ENCODE measurements around the gene SHROOM3.
"Not testable (repeated sequence)": the region's sequence is repeated elsewhere in the genome, so short reads cannot be mapped to it uniquely, and the experiment has no call there.

SHROOM3 gene

GRCh38 chr4:76434901-76435527, at the start of gene SHROOM3:
Gene SHROOM3 (plus strand): TSS chr4:76435229. CDS start chr4:76436053, 824 bp downstream.
- DNase-seq (ENCODE audit: extremely low spot score, insufficient read length, low read depth) (no peak), FAIRE-seq (peak; percentile 62)

GRCh38 chr4:76385974-76386373, 49.1 kb upstream of the SHROOM3 start:
- FAIRE-seq = no peak
- DNase-seq (ENCODE audit: extremely low spot score, insufficient read length, low read depth) = no peak

DNA sequence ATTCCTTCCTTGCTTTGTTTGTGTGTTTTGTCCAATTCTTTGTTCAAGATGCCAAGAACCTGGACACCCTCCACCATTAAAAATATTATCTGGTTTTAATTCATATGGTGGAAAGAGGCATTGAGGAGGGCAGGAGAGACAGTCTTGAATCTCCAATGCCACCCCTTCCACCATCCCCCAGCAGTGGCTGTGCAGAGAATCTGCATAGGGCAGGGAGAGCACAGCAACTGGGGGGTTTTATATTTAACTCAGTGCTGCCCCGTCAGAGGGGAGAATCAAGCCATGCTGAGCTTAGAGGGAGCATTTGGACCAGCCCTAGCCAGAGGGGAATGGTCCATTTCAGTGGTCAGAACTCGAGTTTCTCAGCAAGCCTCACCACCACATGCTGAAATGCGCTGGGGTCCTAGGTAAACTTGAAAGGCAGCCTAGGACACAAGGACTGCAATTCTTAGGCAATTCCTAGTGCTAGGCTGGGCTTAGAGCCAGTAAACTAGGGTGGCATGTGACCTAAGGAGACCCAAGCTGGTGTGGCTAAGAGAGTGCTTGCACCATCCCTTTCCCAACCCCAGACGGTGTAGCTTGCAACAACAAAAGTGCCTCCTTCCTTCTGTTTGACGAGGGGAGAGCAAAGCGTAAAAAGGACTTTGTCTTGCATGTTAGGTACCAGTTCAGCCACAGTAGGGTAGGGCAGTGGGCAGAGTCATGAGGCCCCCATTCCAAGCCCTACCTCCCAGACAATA, 48.3 kb upstream of the SHROOM3 start:
- DNase-seq (ENCODE audit: extremely low spot score, insufficient read length, low read depth) (no peak), FAIRE-seq (no peak)

- FAIRE-seq (no peak), DNase-seq (ENCODE audit: extremely low spot score, insufficient read length, low read depth) (no peak)
Observed at GRCh38 chr4:76388160-76388908, 46.7 kb upstream of the SHROOM3 start.

GRCh38 chr4:76401654-76402053, 33.4 kb upstream of the SHROOM3 start:
- FAIRE-seq (no peak), DNase-seq (ENCODE audit: extremely low spot score, insufficient read length, low read depth) (no peak)

DNA sequence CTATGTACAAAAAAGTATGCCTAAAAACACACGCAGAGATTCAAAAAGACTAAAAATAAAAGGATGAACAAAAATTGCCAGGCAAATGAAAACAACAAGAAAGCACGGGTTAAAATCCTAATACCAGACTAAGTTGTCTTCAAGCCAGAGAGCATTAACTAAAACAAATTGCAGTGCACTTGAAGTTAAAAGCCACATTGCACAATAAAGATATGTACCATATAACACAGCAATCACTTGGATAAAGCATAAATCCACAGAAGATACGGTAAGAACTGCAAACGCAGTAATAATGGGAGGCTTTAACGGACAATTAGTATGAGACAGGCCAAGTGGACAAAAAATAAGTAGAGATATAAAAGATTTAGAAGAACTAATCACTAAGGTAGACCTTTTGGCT, 28.9 kb upstream of the SHROOM3 start:
- no peak for FAIRE-seq
- no peak for DNase-seq (ENCODE audit: extremely low spot score, insufficient read length, low read depth)

DNA sequence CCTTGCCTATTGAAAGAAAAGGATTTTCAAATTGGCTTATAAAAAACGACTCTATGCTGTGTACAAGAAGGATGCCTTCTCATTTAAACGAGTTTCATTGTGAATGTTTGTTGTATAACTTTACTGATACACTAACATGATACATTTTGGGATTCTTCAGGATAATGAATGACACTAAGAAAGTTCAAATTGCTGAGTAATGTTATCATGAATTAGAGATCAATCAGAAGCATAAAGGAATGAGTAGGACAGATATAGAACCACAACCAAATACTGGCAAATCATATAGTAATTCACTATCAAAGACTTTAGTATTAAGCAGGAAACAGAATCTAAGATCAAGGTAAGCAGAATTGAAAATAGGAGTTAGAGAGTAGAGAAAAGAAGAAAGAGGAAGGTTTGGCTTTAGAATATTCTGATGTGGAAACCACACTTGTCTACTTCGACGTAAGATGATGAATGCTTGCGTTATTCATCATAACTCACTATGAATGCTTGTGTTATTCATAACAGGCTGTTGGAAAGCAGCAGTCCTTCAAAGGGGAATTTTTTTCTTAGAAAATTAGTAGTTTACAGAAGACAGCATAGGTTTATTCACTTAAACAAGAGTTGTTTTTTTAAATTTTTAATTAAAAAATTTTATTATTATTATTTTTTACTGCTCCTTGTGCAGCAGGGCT, 27.4 kb upstream of the SHROOM3 start:
- no peak for DNase-seq (ENCODE audit: extremely low spot score, insufficient read length, low read depth)
- FAIRE-seq = no peak

- FAIRE-seq (no peak), DNase-seq (ENCODE audit: extremely low spot score, insufficient read length, low read depth) (no peak)
Observed at GRCh38 chr4:76410636-76411035, 24.4 kb upstream of the SHROOM3 start.

GRCh38 chr4:76420188-76420761, 14.8 kb upstream of the SHROOM3 start:
- DNase-seq (ENCODE audit: extremely low spot score, insufficient read length, low read depth) = no peak

DNA sequence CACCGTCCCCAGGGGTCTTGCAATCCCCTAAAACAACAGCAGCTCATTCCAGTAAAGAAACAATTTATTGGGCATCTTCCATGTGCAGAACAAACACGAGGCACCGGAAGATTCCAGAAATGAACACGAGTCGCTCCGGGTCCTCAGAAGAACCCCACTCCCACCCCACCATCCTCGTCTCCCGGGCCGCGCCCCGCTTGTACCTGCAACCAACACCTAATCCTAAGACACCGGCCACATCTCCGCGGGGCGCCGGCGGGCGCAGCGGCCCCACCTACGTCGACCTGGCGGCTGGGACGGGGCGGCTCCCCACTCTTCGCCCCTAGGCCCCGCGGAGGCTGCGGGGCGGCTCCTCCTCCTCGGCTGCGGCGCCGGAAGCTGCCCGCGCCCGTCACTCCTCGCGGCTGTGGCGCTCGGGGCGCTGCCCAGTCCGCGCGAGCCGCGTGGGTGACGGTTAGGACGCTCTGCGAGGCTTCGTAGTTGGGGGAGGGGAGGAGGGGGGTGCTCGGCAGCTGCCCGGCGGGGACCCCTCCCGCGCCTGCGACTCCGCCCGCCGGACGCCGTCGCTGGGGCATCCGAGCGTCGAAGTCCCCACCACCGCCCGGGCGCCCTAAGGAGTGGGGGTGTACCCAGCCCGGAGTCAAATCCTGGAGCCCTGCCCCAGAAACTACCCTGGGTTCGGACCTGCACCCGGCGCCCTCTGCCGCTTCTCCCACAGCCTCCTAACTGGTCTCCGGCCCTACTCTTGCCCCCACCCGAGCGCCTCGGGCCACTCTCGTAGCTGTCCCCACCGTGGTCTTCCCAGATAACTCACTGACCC, 14.1 kb upstream of the SHROOM3 start, which contains the start of gene CCDC158:
TSS of gene CCDC158 (minus strand) at position 380 of the 820 bp plus-strand sequence. CDS start 17,934 bp downstream, outside the sequence.
- no peak for DNase-seq (ENCODE audit: extremely low spot score, insufficient read length, low read depth)
- FAIRE-seq = no peak

More at GRCh38 chr4:76420188-76420761, 14.8 kb upstream of the SHROOM3 start:
- no peak for FAIRE-seq

- not testable (repeated sequence) for DNase-seq (ENCODE audit: extremely low spot score, insufficient read length, low read depth); FAIRE-seq
Observed at GRCh38 chr4:76423159-76423558, 11.9 kb upstream of the SHROOM3 start.

DNA sequence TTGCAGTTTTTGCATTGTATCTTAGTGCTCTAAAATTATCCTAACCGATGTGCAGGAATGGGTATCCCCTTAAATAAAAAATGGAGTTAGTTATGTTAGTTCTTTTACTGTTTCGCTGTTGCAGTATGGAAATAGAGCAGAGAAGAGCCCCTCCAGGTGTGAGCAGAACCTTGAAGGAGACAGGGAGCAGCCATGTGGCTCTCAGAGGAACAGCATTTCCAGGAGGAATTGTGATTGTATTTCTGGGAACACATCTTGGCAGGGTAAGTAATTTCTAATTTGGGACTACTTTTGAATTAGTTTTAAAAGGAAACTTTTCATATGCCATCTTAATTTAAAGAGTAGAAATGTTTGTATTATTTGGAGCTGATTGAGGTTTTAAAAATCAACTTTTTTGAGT, 8.8 kb upstream of the SHROOM3 start:
- FAIRE-seq (no peak), DNase-seq (ENCODE audit: extremely low spot score, insufficient read length, low read depth) (no peak)

GRCh38 chr4:76429636-76430035, 5.4 kb upstream of the SHROOM3 start:
- no peak for FAIRE-seq
- no peak for DNase-seq (ENCODE audit: extremely low spot score, insufficient read length, low read depth)

GRCh38 chr4:76430519-76431388, 4.3 kb upstream of the SHROOM3 start:
- DNase-seq (ENCODE audit: extremely low spot score, insufficient read length, low read depth) (no peak), FAIRE-seq (peak; percentile 67)

DNA sequence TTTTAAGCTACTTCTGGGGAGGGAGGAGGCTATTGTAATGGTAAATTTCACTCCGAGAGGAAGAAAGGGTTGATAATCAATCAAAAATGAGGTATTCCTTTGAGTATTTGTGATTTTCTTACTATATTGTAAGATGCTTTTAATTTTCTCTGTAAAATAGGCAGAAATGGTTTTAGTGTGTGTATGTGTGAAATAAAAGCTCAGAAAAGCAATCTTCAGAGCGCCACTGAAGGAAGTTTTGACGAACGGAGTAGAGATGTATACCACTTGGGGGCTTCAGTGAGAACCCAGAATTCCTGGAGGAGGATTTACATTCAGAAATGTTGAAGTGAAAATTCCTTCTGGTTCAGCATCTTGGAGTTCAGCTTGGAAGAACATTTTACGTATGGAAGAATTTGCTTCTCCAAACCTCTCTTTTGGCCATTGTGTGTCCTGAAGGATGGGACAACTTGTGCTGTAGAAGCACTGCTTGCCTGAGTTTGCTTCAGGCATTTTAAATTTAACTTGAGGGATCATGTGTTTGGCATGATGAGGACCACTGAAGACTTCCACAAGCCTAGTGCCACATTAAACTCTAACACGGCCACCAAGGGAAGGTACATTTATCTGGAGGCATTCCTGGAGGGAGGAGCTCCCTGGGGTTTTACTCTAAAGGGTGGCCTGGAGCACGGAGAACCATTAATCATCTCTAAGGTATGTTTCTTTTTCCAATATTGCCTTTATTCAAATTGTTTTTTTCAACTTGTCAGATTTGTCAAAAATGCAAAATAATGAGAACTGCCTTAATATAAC, 695 bp downstream of the SHROOM3 start:
- DNase-seq (ENCODE audit: extremely low spot score, insufficient read length, low read depth) (no peak), FAIRE-seq (no peak)

- DNase-seq (ENCODE audit: extremely low spot score, insufficient read length, low read depth) = no peak
- FAIRE-seq = no peak
Observed at GRCh38 chr4:76439491-76439890, 4.5 kb downstream of the SHROOM3 start.

DNA sequence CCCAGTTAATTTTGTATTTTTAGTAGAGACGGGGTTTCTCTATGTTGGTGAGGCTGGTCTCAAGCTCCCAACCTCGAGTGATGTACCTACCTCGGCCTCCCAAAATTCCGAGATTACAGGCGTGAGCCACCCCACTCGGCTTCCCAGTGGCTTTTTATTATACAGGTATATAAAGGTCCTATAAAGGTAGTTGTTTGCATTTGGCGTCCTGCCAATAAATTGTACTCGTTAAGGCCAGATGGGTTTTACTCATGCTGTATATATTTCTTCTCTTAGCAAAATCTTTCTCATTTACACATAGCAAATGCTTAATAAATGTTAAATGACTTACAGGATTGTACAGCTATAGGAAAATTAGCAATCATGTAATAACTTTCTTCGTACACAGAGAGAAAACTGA, 6.9 kb downstream of the SHROOM3 start:
- FAIRE-seq (no peak), DNase-seq (ENCODE audit: extremely low spot score, insufficient read length, low read depth) (no peak)

Measured in GM18507 (cell line).